ENCODE measurements around the gene VASN. TPM values are rescaled to one million over a fixed set of nuclear protein-coding genes. Genes with fewer than 3 reads are reported as not detected.

VASN gene
- total and polyA plus RNA-seq, 12 donors, result 0.77 to 44.7 (median 21.3) TPM

GRCh38 chr16:4404967-4405696 is 33.5 kb downstream of the VASN start:
- Histone ChIP-seq H3K36me3 (replicated peaks in 1 of 2) (peaks cover 0 to 41% of the 10 kb centered on the region in 2 donors), H3K27ac (no peak overlapping the region), H3K4me1 (replicated peaks in 1 of 2) (no peaks in the 10 kb centered on the region), H3K4me3 (no peak overlapping the region), H3K27me3 (no peaks in the 10 kb centered on the region), H3K9me3 (replicated peaks in 1 of 3) (no peaks in the 10 kb centered on the region)
- TF ChIP-seq POLR2A (IDR thresholded peaks at IDR 0.05) (no peak), CTCF (IDR thresholded peaks at IDR 0.05) (no peak)
- intact Hi-C loops (cut with DNase I), result loop anchor here (2.0 to 10.0 kb wide), 3 partner anchors 46 to 140 kb away; no protein-coding TSS in a partner anchor
- peak in 1 of 7 donors; percentile 17 for DNase-seq
- 88 to 95% (median 90%) methylated on average over 14 to 24 of the region's 24 CpGs for WGBS, 4 donors

- peak in 1 of 7 donors; percentile 14 for DNase-seq
- Histone ChIP-seq H3K4me3 (no peak overlapping the region), H3K36me3 (replicated peaks in 1 of 2) (peaks cover 0 to 46% of the 10 kb centered on the region in 2 donors), H3K27me3 (no peaks in the 10 kb centered on the region), H3K27ac (no peak overlapping the region), H3K4me1 (replicated peaks in 1 of 2) (peaks cover 0 to 14% of the 10 kb centered on the region in 2 donors), H3K9me3 (replicated peaks in 1 of 3) (no peaks in the 10 kb centered on the region)
- WGBS, 4 donors, result 82 to 90% (median 88%) methylated on average over 12 to 22 of the region's 22 CpGs
- intact Hi-C loops (cut with DNase I), result loop anchor here (10.0 kb wide), 2 partner anchors 123 to 143 kb away; no protein-coding TSS in a partner anchor
- TF ChIP-seq CTCF (IDR thresholded peaks at IDR 0.05), result no peak
These were observed 36.1 kb downstream of the VASN start for GRCh38 chr16:4407543-4408322.

- no peaks in the 10 kb centered on the region for H3K27me3 ChIP-seq
- peak in 1 of 7 donors; percentile 13 for DNase-seq
- H3K27ac ChIP-seq, result no peak overlapping the region
- intact Hi-C loops (cut with DNase I), result loop anchor here (10.0 kb wide), 2 partner anchors 124 to 144 kb away; no protein-coding TSS in a partner anchor
- no peak for TF ChIP-seq CTCF (IDR thresholded peaks at IDR 0.05)
- TF ChIP-seq POLR2A (IDR thresholded peaks at IDR 0.05), result no peak
- 69 to 84% (median 78%) methylated on average over 3 to 10 of the region's 10 CpGs for WGBS, 4 donors
- H3K36me3 ChIP-seq (replicated peaks in 1 of 2), result peaks cover 0 to 46% of the 10 kb centered on the region in 2 donors
- peaks cover 0 to 14% of the 10 kb centered on the region in 2 donors for H3K4me1 ChIP-seq (replicated peaks in 1 of 2)
- H3K4me3 ChIP-seq, result no peak overlapping the region
- no peaks in the 10 kb centered on the region for H3K9me3 ChIP-seq (replicated peaks in 1 of 3)
These were observed 36.7 kb downstream of the VASN start for GRCh38 chr16:4408323-4408690.
